ENCODE results near the gene FGFBP2. TPM values are rescaled to one million over a fixed set of nuclear protein-coding genes. Genes with fewer than 3 reads are reported as not detected.

FGFBP2 gene
- total RNA-seq, 1 donor from 2014 or later: not detected

DNA sequence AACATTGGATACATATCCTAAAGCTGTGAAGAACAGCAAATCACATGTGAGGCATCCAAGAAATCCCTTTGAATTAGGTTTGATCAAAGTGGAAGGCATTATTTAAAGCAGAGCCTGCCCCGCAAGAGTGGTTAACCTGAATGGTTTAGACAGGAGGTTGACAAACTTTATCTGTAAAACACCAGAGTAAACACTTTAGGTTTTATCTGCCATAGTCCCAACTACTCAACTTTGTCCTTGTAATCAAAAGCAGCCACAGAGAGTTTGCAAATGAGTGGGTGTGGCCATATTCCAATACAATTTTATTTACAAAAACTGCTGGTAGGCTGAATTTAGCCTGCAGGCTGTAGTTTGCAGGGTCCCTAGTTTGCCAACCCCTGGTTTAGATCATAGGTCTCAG is 25.2 kb upstream of the FGFBP2 start:
- no peak for DNase-seq (ENCODE audit: low spot score)
- Mint-ChIP-seq H3K4me1 (ENCODE audit: unreplicated experiment) (no peaks in the 10 kb centered on the region), H3K9me3 (ENCODE audit: unreplicated experiment) (no peaks in the 10 kb centered on the region), H3K4me3 (ENCODE audit: unreplicated experiment) (no peak overlapping the region), H3K27me3 (ENCODE audit: unreplicated experiment) (peaks cover 2% of the 10 kb centered on the region), H3K27ac (ENCODE audit: unreplicated experiment) (no peak overlapping the region), H3K36me3 (ENCODE audit: low read depth, unreplicated experiment) (peaks cover 4% of the 10 kb centered on the region)
- TF ChIP-seq, protein P1, sequence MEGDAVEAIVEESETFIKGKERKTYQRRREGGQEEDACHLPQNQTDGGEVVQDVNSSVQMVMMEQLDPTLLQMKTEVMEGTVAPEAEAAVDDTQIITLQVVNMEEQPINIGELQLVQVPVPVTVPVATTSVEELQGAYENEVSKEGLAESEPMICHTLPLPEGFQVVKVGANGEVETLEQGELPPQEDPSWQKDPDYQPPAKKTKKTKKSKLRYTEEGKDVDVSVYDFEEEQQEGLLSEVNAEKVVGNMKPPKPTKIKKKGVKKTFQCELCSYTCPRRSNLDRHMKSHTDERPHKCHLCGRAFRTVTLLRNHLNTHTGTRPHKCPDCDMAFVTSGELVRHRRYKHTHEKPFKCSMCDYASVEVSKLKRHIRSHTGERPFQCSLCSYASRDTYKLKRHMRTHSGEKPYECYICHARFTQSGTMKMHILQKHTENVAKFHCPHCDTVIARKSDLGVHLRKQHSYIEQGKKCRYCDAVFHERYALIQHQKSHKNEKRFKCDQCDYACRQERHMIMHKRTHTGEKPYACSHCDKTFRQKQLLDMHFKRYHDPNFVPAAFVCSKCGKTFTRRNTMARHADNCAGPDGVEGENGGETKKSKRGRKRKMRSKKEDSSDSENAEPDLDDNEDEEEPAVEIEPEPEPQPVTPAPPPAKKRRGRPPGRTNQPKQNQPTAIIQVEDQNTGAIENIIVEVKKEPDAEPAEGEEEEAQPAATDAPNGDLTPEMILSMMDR (IDR thresholded peaks at IDR 0.05; ENCODE audit: unreplicated experiment): no peak

DNA sequence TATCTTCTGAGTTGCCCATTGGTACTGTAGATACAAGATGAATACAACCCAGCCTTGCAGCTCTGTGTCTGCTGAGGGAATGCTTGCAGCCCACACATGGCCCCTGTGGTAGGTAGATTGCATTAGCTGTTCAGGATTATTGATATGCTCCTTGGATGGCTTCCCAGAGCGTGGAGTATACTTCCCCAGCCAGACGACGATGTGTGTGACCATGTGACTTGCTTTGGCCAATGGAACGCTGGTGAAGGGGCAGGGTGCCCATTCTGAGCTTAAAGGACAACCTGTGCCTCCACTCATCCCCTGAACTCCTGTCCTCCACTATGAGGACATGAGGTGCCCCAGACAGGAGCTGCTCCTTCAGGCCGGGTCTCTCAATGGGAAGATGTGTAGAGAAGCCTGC is 23.9 kb upstream of the FGFBP2 start:
- Mint-ChIP-seq H3K27ac (ENCODE audit: unreplicated experiment) (no peak overlapping the region), H3K4me3 (ENCODE audit: unreplicated experiment) (no peak overlapping the region), H3K36me3 (ENCODE audit: low read depth, unreplicated experiment) (peaks cover 6% of the 10 kb centered on the region), H3K27me3 (ENCODE audit: unreplicated experiment) (peaks cover 2% of the 10 kb centered on the region), H3K9me3 (ENCODE audit: unreplicated experiment) (no peaks in the 10 kb centered on the region), H3K4me1 (ENCODE audit: unreplicated experiment) (no peaks in the 10 kb centered on the region)
- no peak for DNase-seq (ENCODE audit: low spot score)
- TF ChIP-seq, protein P1 (IDR thresholded peaks at IDR 0.05; ENCODE audit: unreplicated experiment): no peak

DNA sequence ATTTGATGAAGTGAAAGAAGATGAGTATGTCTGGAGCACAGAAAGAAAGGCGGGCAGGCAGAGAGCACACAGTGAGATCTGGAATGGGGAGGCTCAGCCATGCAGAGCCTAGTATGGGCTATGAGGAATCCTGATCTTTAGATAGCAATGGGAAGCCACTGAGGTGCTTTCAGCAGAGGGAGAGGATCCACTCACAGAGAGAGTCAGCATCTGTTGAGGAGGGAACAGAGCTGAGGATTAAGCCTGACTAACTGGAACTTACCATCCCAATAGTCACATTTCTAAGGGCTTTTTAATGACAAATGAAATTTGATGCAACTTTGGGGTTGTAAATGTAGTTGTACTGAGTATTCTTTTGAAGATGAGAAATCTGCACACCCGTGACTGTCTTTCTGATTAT is 20.6 kb upstream of the FGFBP2 start:
- Mint-ChIP-seq H3K27me3 (ENCODE audit: unreplicated experiment) (no peaks in the 10 kb centered on the region), H3K4me3 (ENCODE audit: unreplicated experiment) (no peak overlapping the region), H3K27ac (ENCODE audit: unreplicated experiment) (no peak overlapping the region), H3K4me1 (ENCODE audit: unreplicated experiment) (peaks cover 2% of the 10 kb centered on the region), H3K36me3 (ENCODE audit: low read depth, unreplicated experiment) (peaks cover 6% of the 10 kb centered on the region), H3K9me3 (ENCODE audit: unreplicated experiment) (no peaks in the 10 kb centered on the region)
- no peak for DNase-seq (ENCODE audit: low spot score)
- TF ChIP-seq, protein P1 (IDR thresholded peaks at IDR 0.05; ENCODE audit: unreplicated experiment): no peak

DNA sequence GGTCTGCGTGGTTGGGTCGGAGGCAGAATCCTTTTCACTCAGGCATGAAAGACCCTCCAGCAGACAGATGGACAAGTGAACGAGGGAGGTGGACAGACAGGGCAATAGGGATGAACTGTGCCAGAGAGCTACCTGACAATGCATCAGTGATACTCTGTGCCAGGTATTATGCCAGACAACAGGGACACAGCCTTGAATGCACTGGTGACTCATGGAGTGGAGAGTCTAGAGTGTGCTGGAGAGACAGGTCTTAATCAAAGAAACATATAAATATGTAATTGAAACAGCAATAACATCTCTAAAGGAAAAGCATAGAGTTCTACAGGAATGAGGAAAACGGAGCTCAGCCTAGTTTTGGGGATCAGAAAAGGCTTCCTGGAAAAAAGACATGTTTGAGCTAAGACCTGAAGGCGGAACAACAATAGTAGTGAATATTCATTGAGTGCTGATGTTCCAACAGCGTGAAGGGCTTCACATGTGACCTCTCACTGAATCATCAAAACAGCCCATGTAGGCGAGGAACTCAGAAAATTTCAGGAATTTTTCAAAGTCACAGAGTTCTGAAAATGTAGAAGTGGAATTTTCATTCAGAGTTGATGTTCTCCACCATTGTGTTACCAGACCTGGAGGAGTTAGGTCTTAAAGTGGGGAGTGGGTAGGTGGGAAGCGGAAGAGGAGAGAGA is 20.0 kb upstream of the FGFBP2 start:
- H3K27ac Mint-ChIP-seq (ENCODE audit: unreplicated experiment): no peak overlapping the region

More for the DNA sequence above, 20.0 kb upstream of the FGFBP2 start:
- Mint-ChIP-seq H3K36me3 (ENCODE audit: low read depth, unreplicated experiment) (peaks cover 6% of the 10 kb centered on the region), H3K4me3 (ENCODE audit: unreplicated experiment) (no peak overlapping the region), H3K9me3 (ENCODE audit: unreplicated experiment) (no peaks in the 10 kb centered on the region), H3K4me1 (ENCODE audit: unreplicated experiment) (peaks cover 2% of the 10 kb centered on the region), H3K27me3 (ENCODE audit: unreplicated experiment) (no peaks in the 10 kb centered on the region)
- TF ChIP-seq, protein P1 (IDR thresholded peaks at IDR 0.05; ENCODE audit: unreplicated experiment): no peak
- no peak for DNase-seq (ENCODE audit: low spot score)

All from endothelial cell (in vitro differentiated cells).